Esophagus muscularis mucosa (tissue), 4 donors: ENCODE data around the gene ERBB4.

Source experiments
- EP300 ChIP-seq: sonication (generic); formaldehyde crosslinking; IDR thresholded peaks from one replicate; pipeline ENCODE4 v1.6.1; 2017; ENCODE audit warnings: antibody characterized with exemption
- POLR2A ChIP-seq: fragments of 450-650 bp; IDR thresholded peaks from one replicate; pipeline ENCODE4 v1.6.1; 2017; ENCODE audit warnings: antibody characterized with exemption, moderate library complexity, mild to moderate bottlenecking, low read depth
- POLR2AphosphoS5 ChIP-seq, 2 donors: sonication (generic); formaldehyde crosslinking; IDR thresholded peaks; one replicate each; pipeline ENCODE4 v1.6.1; 2017; ENCODE audit warnings: antibody characterized with exemption in 2 of 2
- TF ChIP-seq, protein P1 (sequence below), 3 experiments: fragments of 200-600 bp in 2 of 3; fragments of 450-650 bp in 1 of 3; sonication (generic) in 2 of 3; IDR thresholded peaks; one replicate each; pipeline ENCODE4 v1.5.1; 2017 to 2019; ENCODE audit warnings: antibody characterized with exemption in 3 of 3, mild to moderate bottlenecking in 2 of 3, moderate library complexity in 1 of 3

DNA sequence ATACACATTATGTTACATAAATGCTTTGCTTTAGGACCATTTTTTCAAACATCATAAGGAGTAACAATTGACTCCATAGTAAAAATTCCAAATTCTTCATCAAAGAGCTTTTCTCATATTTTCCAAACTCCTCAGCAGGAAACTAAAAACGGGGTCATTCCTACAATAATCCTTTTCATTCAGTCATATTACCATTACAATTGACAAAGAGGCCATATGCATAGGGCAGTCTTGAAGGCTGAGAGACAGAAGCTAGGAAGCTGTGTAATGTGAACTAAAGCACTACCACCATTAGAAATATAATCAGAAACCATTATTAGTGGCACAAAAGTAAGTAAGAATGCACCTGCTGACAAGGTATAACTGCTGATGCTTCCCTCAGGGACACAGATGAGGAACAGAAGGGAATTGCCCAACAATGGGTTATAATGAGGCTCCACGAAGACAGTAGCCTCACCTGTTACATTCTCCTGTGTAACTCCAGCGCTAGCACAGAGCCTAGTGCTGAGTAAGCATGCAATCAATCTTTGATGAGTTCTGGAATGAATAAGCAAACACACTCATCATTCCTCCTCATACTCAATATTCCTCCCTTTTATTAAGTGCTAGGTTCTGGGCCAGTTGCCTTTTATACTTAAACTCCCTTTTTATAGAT, 1039.9 kb downstream of the ERBB4 start:
- TF ChIP-seq, protein P1, sequence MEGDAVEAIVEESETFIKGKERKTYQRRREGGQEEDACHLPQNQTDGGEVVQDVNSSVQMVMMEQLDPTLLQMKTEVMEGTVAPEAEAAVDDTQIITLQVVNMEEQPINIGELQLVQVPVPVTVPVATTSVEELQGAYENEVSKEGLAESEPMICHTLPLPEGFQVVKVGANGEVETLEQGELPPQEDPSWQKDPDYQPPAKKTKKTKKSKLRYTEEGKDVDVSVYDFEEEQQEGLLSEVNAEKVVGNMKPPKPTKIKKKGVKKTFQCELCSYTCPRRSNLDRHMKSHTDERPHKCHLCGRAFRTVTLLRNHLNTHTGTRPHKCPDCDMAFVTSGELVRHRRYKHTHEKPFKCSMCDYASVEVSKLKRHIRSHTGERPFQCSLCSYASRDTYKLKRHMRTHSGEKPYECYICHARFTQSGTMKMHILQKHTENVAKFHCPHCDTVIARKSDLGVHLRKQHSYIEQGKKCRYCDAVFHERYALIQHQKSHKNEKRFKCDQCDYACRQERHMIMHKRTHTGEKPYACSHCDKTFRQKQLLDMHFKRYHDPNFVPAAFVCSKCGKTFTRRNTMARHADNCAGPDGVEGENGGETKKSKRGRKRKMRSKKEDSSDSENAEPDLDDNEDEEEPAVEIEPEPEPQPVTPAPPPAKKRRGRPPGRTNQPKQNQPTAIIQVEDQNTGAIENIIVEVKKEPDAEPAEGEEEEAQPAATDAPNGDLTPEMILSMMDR (IDR thresholded peaks at IDR 0.05), result no peak
- TF ChIP-seq POLR2AphosphoS5 (IDR thresholded peaks at IDR 0.05), result no peak
- TF ChIP-seq POLR2A, result no peak
- no peak for TF ChIP-seq EP300
